Measurements from ENCODE around the gene ADK. TPM values are rescaled to one million over a fixed set of nuclear protein-coding genes. Genes with fewer than 3 reads are reported as not detected.

Gene ADK
- total RNA-seq, 2 experiments from 2014 or later, result 26.4 to 31.1 TPM

DNA sequence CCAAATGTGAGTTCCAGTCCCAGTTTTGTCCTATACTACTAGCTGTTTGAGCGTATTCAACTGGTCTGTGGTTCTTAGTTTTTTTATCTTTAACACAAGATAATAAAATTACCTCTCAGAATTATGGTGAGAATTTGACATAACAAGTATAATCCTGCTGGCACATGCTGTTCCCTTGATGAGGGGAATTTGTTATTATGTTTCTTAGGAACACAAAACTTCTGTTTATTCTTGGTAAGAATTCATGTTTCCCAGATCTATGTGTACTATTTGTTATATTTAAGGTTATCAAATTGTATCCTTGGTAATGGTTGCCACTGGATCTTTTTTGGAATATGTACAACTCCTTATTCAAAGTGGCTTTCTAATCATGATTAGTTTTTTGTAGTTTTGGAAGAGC lies 335.6 kb downstream of the ADK start:
- Histone ChIP-seq H3K36me3 (ENCODE audit: insufficient read depth, low read length) (no peaks in the 10 kb centered on the region), H3K9me2 (ENCODE audit: insufficient read depth, low read length) (no peaks in the 10 kb centered on the region), H3K27ac (ENCODE audit: low read depth, low read length, poor library complexity, severe bottlenecking) (no peak overlapping the region), H3K4me2 (ENCODE audit: low read length) (no peak overlapping the region), H3K4me3 (ENCODE audit: low read depth, low read length, poor library complexity, severe bottlenecking) (no peak overlapping the region), H3K9me3 (ENCODE audit: low read length) (no peaks in the 10 kb centered on the region), H3K79me2 (ENCODE audit: insufficient read depth, low read depth, low read length) (no peaks in the 10 kb centered on the region), H4K20me1 (ENCODE audit: insufficient read depth, low read length) (no peaks in the 10 kb centered on the region), H2AFZ (ENCODE audit: low read length) (no peak overlapping the region), H3K4me1 (ENCODE audit: insufficient read depth, low read length, poor library complexity, severe bottlenecking) (no peaks in the 10 kb centered on the region)
- no peak for TF ChIP-seq EZH2phosphoT487 (IDR thresholded peaks at IDR 0.05; ENCODE audit: borderline replicate concordance, low read depth, low read length)
- TF ChIP-seq, protein P1, sequence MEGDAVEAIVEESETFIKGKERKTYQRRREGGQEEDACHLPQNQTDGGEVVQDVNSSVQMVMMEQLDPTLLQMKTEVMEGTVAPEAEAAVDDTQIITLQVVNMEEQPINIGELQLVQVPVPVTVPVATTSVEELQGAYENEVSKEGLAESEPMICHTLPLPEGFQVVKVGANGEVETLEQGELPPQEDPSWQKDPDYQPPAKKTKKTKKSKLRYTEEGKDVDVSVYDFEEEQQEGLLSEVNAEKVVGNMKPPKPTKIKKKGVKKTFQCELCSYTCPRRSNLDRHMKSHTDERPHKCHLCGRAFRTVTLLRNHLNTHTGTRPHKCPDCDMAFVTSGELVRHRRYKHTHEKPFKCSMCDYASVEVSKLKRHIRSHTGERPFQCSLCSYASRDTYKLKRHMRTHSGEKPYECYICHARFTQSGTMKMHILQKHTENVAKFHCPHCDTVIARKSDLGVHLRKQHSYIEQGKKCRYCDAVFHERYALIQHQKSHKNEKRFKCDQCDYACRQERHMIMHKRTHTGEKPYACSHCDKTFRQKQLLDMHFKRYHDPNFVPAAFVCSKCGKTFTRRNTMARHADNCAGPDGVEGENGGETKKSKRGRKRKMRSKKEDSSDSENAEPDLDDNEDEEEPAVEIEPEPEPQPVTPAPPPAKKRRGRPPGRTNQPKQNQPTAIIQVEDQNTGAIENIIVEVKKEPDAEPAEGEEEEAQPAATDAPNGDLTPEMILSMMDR (conservative IDR thresholded peaks at IDR 0.05; ENCODE audit: low read length), result no peak
- DNase-seq (ENCODE audit: low spot score), result no peak
- ChIA-PET POLR2A (no interaction called here), CTCF (ENCODE audit: unreplicated experiment) (no interaction called here)
- BruUV-seq (replicated peaks), result no TSS peak
- intact Hi-C loops (cut with micrococcal nuclease; ENCODE audit: unreplicated experiment), result no loop called here

DNA sequence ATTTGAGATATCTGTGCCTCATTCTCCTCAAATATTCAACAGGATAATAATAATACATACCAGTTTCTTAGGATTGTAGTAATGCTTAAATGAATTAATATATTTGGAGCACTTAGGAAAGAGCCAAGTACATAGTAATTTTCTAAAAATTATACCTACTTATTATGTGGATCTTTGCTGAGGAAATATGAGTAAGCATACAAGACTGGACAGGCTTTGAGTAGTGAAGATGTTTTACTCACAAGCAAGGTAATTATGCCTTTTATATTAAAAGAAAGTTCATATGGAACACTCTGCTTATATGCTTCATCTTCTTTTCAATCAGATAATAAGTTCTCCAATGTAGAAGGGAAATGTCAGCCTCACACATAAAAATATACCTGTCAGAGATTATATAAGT lies 337.9 kb downstream of the ADK start:
- Histone ChIP-seq H3K4me1 (ENCODE audit: insufficient read depth, low read length, poor library complexity, severe bottlenecking) (no peaks in the 10 kb centered on the region), H4K20me1 (ENCODE audit: insufficient read depth, low read length) (no peaks in the 10 kb centered on the region), H3K4me2 (ENCODE audit: low read length) (no peak overlapping the region), H3K9me3 (ENCODE audit: low read length) (no peaks in the 10 kb centered on the region), H2AFZ (ENCODE audit: low read length) (no peak overlapping the region), H3K79me2 (ENCODE audit: insufficient read depth, low read depth, low read length) (no peaks in the 10 kb centered on the region), H3K27ac (ENCODE audit: low read depth, low read length, poor library complexity, severe bottlenecking) (no peak overlapping the region), H3K9me2 (ENCODE audit: insufficient read depth, low read length) (no peaks in the 10 kb centered on the region), H3K36me3 (ENCODE audit: insufficient read depth, low read length) (no peaks in the 10 kb centered on the region), H3K4me3 (ENCODE audit: low read depth, low read length, poor library complexity, severe bottlenecking) (no peak overlapping the region)
- intact Hi-C loops (cut with micrococcal nuclease; ENCODE audit: unreplicated experiment), result no loop called here
- TF ChIP-seq EZH2phosphoT487 (IDR thresholded peaks at IDR 0.05; ENCODE audit: borderline replicate concordance, low read depth, low read length), result no peak
- TF ChIP-seq, protein P1 (conservative IDR thresholded peaks at IDR 0.05; ENCODE audit: low read length), result no peak
- ChIA-PET CTCF (ENCODE audit: unreplicated experiment) (no interaction called here), POLR2A (interaction anchor here (0.6 kb wide), 1 partner anchor 679 kb away, joined by 3 read pairs; no protein-coding TSS in a partner anchor)
- DNase-seq (ENCODE audit: low spot score), result no peak
- BruUV-seq (replicated peaks), result no TSS peak

- Histone ChIP-seq H3K27ac (ENCODE audit: low read depth, low read length, poor library complexity, severe bottlenecking) (no peak overlapping the region), H3K4me3 (ENCODE audit: low read depth, low read length, poor library complexity, severe bottlenecking) (no peak overlapping the region), H3K4me2 (ENCODE audit: low read length) (no peak overlapping the region), H2AFZ (ENCODE audit: low read length) (no peak overlapping the region), H3K36me3 (ENCODE audit: insufficient read depth, low read length) (no peaks in the 10 kb centered on the region), H3K79me2 (ENCODE audit: insufficient read depth, low read depth, low read length) (no peaks in the 10 kb centered on the region), H3K4me1 (ENCODE audit: insufficient read depth, low read length, poor library complexity, severe bottlenecking) (no peaks in the 10 kb centered on the region), H3K9me3 (ENCODE audit: low read length) (no peaks in the 10 kb centered on the region), H4K20me1 (ENCODE audit: insufficient read depth, low read length) (no peaks in the 10 kb centered on the region), H3K9me2 (ENCODE audit: insufficient read depth, low read length) (no peaks in the 10 kb centered on the region)
- intact Hi-C loops (cut with micrococcal nuclease; ENCODE audit: unreplicated experiment), result no loop called here
- CTCF ChIA-PET (ENCODE audit: unreplicated experiment), result no interaction called here
- POLR2A ChIA-PET, result no interaction called here
- DNase-seq (ENCODE audit: low spot score), result no peak
- TF ChIP-seq EZH2phosphoT487 (IDR thresholded peaks at IDR 0.05; ENCODE audit: borderline replicate concordance, low read depth, low read length), result no peak
- TF ChIP-seq, protein P1 (conservative IDR thresholded peaks at IDR 0.05; ENCODE audit: low read length), result no peak
- BruUV-seq (replicated peaks), result no TSS peak
Measured at GRCh38 chr10:74490551-74490950, 339.5 kb downstream of the ADK start.

Data from OCI-LY7 (cell line).